Activated CD8-positive, alpha-beta memory T cell treated with anti-CD3 and anti-CD28 coated beads for 24 hours (primary cell): Measurements from ENCODE around the gene OR4S2.

Experiments
- DNase-seq: peaks from one replicate; pipeline ENCODE4 v3.0.0-alpha.2; 2020

OR4S2 gene

GRCh38 chr11:55648027-55648426 lies at the start of gene OR4S2:
Gene OR4S2, plus strand, starts transcription at chr11:55648327. Its CDS starts 2,577 bp downstream, at chr11:55650904.
- no peak for DNase-seq

DNA sequence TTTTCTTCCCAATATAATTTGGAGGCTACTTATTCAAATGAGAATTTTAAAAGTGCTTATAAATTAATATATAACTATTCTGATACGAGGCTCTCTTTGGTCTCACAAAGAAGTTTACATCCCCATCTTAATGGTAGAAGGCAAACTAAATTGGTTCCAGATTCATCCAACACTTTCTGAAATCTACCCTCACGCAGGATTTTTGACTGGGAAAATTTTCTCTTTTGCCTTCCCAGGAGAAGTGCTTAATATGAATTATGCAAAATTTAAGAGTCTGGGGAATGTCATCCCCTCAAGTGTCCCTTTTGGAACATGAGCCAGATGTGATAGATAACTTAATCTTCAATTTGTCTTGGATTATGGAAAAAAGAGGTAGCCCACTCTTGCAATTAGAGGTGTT lies 40.6 kb upstream of the OR4S2 start, which contains the start of gene OR4C11:
TSS of gene OR4C11 (minus strand) at position 101 of the 400 bp plus-strand sequence. CDS start 3,272 bp downstream, outside the sequence.
- DNase-seq, result no peak

- no peak for DNase-seq
Measured at GRCh38 chr11:55624531-55624930, 23.6 kb upstream of the OR4S2 start.

DNA sequence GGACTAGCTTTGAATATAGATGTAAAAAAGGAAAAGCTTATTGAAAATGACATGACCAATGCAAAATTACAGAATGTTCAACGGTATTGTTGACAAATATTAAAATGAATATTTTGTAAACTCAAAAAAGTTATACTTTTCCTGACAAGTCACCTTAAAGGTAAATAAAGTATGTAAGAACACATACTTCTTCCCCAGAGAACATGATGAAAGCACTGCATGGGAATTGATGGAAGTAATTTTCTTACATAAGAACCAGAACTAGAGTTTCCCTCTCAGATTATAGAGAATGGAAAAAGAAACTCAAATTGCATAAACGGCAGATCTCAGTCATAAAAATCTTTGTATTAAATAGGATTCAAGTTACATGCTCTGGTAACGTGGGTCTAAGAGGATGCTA lies 13.3 kb upstream of the OR4S2 start, which contains the start of gene OR4P4:
TSS of gene OR4P4 (plus strand) at position 301 of the 400 bp plus-strand sequence.
- no peak for DNase-seq

- no peak for DNase-seq
Measured at GRCh38 chr11:55652560-55652959, 4.4 kb downstream of the OR4S2 start.

GRCh38 chr11:55655096-55655495 lies 7.0 kb downstream of the OR4S2 start:
- no peak for DNase-seq

- no peak for DNase-seq
Measured at GRCh38 chr11:55658031-55658573, 10.0 kb downstream of the OR4S2 start.

GRCh38 chr11:55658608-55659007 lies 10.5 kb downstream of the OR4S2 start:
- no peak for DNase-seq

DNA sequence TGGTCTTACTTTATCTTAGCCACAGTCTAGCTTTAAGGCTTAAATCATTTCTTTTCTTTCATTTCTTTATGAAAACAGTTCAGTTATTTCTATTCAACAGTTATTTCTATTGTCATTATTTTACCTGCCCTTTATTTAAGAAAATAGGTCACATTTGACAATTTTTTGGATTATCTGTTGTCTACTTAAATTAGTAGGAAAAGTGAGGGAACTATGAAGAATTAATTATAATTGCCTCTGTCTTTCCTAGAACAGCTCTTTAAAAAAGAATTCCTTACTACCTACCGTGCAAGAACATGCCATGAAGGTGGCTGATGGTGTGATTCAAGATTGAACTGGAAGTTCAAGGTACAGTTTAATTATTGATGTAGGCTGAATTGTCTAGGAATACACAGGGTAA lies 13.8 kb downstream of the OR4S2 start, which contains the start of gene OR4C6:
TSS of gene OR4C6 (plus strand) at position 301 of the 400 bp plus-strand sequence. CDS start 2,966 bp downstream, outside the sequence.
- no peak for DNase-seq

GRCh38 chr11:55669376-55669775 lies 21.2 kb downstream of the OR4S2 start:
- no peak for DNase-seq

- no peak for DNase-seq
Measured at GRCh38 chr11:55673860-55674259, 25.7 kb downstream of the OR4S2 start.

- DNase-seq, result no peak
Measured at GRCh38 chr11:55697817-55698216, 49.7 kb downstream of the OR4S2 start.

DNA sequence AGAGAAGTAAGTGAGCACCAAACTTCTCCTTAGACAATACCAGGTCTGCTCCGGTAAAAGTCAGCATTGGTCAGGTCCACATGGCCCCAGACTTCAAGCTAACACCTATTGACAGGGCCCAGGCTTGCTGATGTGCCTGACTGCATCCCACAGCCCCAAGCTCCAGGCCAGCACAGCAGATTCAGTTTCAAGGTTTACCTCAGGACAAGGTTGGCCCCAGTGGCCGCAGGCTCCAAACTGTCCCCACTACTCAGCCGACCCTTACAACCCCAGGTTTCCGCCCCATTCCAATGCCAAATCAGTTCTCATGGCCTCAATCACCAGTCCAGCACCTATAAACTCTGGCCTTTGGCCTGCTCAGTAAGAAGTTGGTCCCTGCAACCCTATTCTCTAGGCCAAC lies 53.3 kb downstream of the OR4S2 start:
- no peak for DNase-seq
